Liver (tissue), 3 donors: ENCODE data around the gene GALNT4.

Source experiments
- GABPA ChIP-seq, 2 donors: IDR thresholded peaks in 1 of 2; conservative IDR thresholded peaks in 1 of 2; 2 replicates each; pipeline ENCODE4 v1.6.1; 2016; ENCODE audit warnings: antibody characterized with exemption in 2 of 2, mild to moderate bottlenecking in 1 of 2, moderate library complexity in 1 of 2
- JUND ChIP-seq, 2 donors: IDR thresholded peaks; 2 replicates each; pipeline ENCODE4 v1.6.1; 2016; ENCODE audit warnings: antibody characterized with exemption in 2 of 2
- YY1 ChIP-seq: IDR thresholded peaks from 2 replicates; pipeline ENCODE4 v1.6.1; 2016; ENCODE audit warnings: antibody characterized with exemption, mild to moderate bottlenecking
- TF ChIP-seq, protein P1 (sequence below): fragments of 150-350 bp; IDR thresholded peaks from 2 replicates; pipeline ENCODE4 v1.5.1; 2017; ENCODE audit warnings: improper control_type of control experiment, low read depth, low read length; ENCODE audit not compliant: missing input control
- donor health status: healthy.
- donor health status: healthy.

DNA sequence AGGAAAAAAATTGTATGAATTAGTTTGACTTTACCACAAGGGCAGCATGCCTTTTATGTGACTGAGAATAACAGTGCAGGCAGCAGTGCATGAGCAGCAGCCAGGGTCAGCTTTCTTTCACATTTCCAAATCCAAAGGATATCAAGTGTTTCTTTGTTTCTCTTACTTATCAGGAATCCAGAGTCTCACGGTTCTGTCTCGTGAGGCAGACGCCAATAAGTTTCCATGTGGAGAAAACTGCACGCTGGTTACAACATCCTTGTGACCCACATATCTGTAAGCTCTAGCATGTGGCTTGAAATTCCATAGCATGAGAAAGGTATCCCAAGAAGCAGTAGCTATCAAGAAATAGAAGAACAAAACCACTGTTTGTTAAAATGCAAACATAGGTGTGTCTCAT lies 27.6 kb downstream of the GALNT4 start:
- TF ChIP-seq, protein P1, sequence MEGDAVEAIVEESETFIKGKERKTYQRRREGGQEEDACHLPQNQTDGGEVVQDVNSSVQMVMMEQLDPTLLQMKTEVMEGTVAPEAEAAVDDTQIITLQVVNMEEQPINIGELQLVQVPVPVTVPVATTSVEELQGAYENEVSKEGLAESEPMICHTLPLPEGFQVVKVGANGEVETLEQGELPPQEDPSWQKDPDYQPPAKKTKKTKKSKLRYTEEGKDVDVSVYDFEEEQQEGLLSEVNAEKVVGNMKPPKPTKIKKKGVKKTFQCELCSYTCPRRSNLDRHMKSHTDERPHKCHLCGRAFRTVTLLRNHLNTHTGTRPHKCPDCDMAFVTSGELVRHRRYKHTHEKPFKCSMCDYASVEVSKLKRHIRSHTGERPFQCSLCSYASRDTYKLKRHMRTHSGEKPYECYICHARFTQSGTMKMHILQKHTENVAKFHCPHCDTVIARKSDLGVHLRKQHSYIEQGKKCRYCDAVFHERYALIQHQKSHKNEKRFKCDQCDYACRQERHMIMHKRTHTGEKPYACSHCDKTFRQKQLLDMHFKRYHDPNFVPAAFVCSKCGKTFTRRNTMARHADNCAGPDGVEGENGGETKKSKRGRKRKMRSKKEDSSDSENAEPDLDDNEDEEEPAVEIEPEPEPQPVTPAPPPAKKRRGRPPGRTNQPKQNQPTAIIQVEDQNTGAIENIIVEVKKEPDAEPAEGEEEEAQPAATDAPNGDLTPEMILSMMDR: no peak
- no peak for TF ChIP-seq GABPA (IDR thresholded peaks at IDR 0.05 in 1 of 2, conservative IDR thresholded peaks at IDR 0.05 in 1 of 2)
- no peak for TF ChIP-seq JUND (IDR thresholded peaks at IDR 0.05)
- TF ChIP-seq YY1: no peak
